HepG2 (cell line): Measurements from ENCODE around the gene MYO9A. TPM values are rescaled to one million over a fixed set of nuclear protein-coding genes. Genes with fewer than 3 reads are reported as not detected.

Source experiments
- ATAC-seq: fragments of 200-7000 bp; cut with Tn5 transposase; 3 replicates; pipeline ENCODE4 v1.9.1; 2020; ENCODE audit warnings: mild to moderate bottlenecking, moderate library complexity
- BruUV-seq: library from RNA; stranded (reverse); fragments of 400-500 nt; replicated peaks from 2 replicates; lab custom pipeline; 2021; lab: Mats Ljungman, UMichigan
- CTCF ChIA-PET: fragments of 300-600 bp; formaldehyde crosslinking; extraction: SDS; loops from one replicate; lab custom pipeline; 2021; ENCODE audit warnings: low total read pairs, inconsistent platforms, low intra/inter-chr PET ratio; lab: Yijun Ruan, JAX
- POLR2A ChIA-PET: fragments of 350-600 bp; sonication (Branson Sonifier 250); formaldehyde crosslinking; loops from one replicate; lab custom pipeline; 2020; ENCODE audit warnings: antibody characterized with exemption, inconsistent platforms; lab: Yijun Ruan, JAX
- DNase-seq: peaks from one replicate; pipeline ENCODE4 v3.0.0-alpha.2; 2015; ENCODE audit warnings: low spot score
- FAIRE-seq: peaks from 3 replicates; lab custom pipeline; 2011; peaks lifted over from hg19 to GRCh38; lab: Jason Lieb, UNC
- H2AFZ ChIP-seq: one replicate; pipeline ENCODE4 v1.6.1; 2011; ENCODE audit warnings: low read length, inconsistent platforms
- H3K27ac ChIP-seq: fragments of 300-600 bp; 3 replicates; pipeline ENCODE4 v1.8.0; 2011; ENCODE audit warnings: mixed run types, mild to moderate bottlenecking, mixed read lengths, low read length, inconsistent platforms; ENCODE audit not compliant: insufficient read depth; ENCODE audit errors: extremely low read length
- H3K27me3 ChIP-seq, 2 experiments: fragments of 200-600 bp in 1 of 2; 2 replicates in 1 of 2; 3 replicates in 1 of 2; pipeline versions ENCODE4 v1.6.0 to v1.8.0; 2011; ENCODE audit warnings: low read length in 2 of 2, mild to moderate bottlenecking in 2 of 2, moderate library complexity in 2 of 2, inconsistent platforms in 1 of 2; ENCODE audit not compliant: insufficient read depth in 2 of 2, control insufficient read depth in 1 of 2
- H3K36me3 ChIP-seq, 2 experiments: fragments of 200-600 bp in 1 of 2; replicated peaks in 1 of 2; 2 replicates in 1 of 2; 3 replicates in 1 of 2; pipeline versions ENCODE4 v1.5.1 to v1.8.0; 2011; ENCODE audit warnings: low read length in 2 of 2, inconsistent platforms in 1 of 2; ENCODE audit not compliant: insufficient read depth in 2 of 2, control insufficient read depth in 1 of 2
- H3K4me1 ChIP-seq: 2 replicates; pipeline ENCODE4 v1.5.1; 2012; ENCODE audit warnings: low read length, inconsistent platforms; ENCODE audit not compliant: insufficient read depth
- H3K4me2 ChIP-seq: 2 replicates; pipeline ENCODE4 v1.6.0; 2011; ENCODE audit warnings: low read depth, low read length, inconsistent platforms
- H3K4me3 ChIP-seq, 3 experiments: fragments of 200-600 bp in 1 of 3; sonication (generic), shearing (Covaris generic) in 1 of 3; replicated peaks in 1 of 3; 2 replicates each; pipeline ENCODE4 v1.5.1; 2011 to 2016; ENCODE audit warnings: low read length in 3 of 3, inconsistent platforms in 2 of 3, low read depth in 2 of 3, mild to moderate bottlenecking in 2 of 3, control low read depth in 1 of 3, mixed read lengths in 1 of 3; ENCODE audit not compliant: insufficient read depth in 1 of 3
- H3K79me2 ChIP-seq: one replicate; pipeline ENCODE4 v1.6.1; 2011; ENCODE audit warnings: low read length, inconsistent platforms; ENCODE audit not compliant: insufficient read depth
- H3K9ac ChIP-seq: 2 replicates; pipeline ENCODE4 v1.6.0; 2011; ENCODE audit warnings: mild to moderate bottlenecking, low read depth, low read length, inconsistent platforms; ENCODE audit not compliant: insufficient read depth
- H3K9me3 ChIP-seq: 2 replicates; pipeline ENCODE4 v1.5.1; 2012; ENCODE audit warnings: mild to moderate bottlenecking, low read length
- H4K20me1 ChIP-seq: 2 replicates; pipeline ENCODE4 v1.6.0; 2011; ENCODE audit warnings: inconsistent platforms, mild to moderate bottlenecking, low read length, moderate library complexity; ENCODE audit not compliant: insufficient read depth
- DMTF1 ChIP-seq: sonication (generic); formaldehyde crosslinking; IDR thresholded peaks from 2 replicates; pipeline ENCODE4 v1.4.0; 2020; ENCODE audit warnings: mild to moderate bottlenecking, missing genetic modification reagents
- MAFK ChIP-seq, 2 experiments: IDR thresholded peaks in 1 of 2; conservative IDR thresholded peaks in 1 of 2; 2 replicates each; pipeline ENCODE4 v1.6.1; 2011; ENCODE audit warnings: improper control_type of control experiment in 2 of 2, low read length in 2 of 2
- MATR3 ChIP-seq: sonication (generic); formaldehyde crosslinking; IDR thresholded peaks from 2 replicates; pipeline ENCODE4 v1.4.0; 2020; ENCODE audit warnings: missing genetic modification reagents
- NR3C1 ChIP-seq: sonication (generic); formaldehyde crosslinking; IDR thresholded peaks from 2 replicates; pipeline ENCODE4 v1.4.0; 2020; ENCODE audit warnings: missing genetic modification reagents
- PLSCR1 ChIP-seq: sonication (generic); formaldehyde crosslinking; IDR thresholded peaks from 2 replicates; pipeline ENCODE4 v1.5.0; 2020; ENCODE audit warnings: missing genetic modification reagents, mild to moderate bottlenecking, borderline replicate concordance
- ZNF513 ChIP-seq: sonication (generic); formaldehyde crosslinking; conservative IDR thresholded peaks from 2 replicates; pipeline ENCODE4 v1.5.0; 2020; ENCODE audit warnings: missing genetic modification reagents
- ZNF589 ChIP-seq: sonication (generic); formaldehyde crosslinking; conservative IDR thresholded peaks from 2 replicates; pipeline ENCODE4 v1.8.0; 2022; ENCODE audit warnings: mild to moderate bottlenecking, moderate library complexity, missing genetic modification reagents
- ZNF670 ChIP-seq: sonication (generic); formaldehyde crosslinking; IDR thresholded peaks from 2 replicates; pipeline ENCODE4 v1.8.0; 2022; ENCODE audit warnings: mild to moderate bottlenecking, missing genetic modification reagents, borderline replicate concordance
- WGBS: methylation state at CpG from one replicate; pipeline ENCODE4 v1.1.6; 2017; ENCODE audit warnings: low lambda C conversion rate; 5-methylcytosine and 5-hydroxymethylcytosine counted together
- in situ Hi-C: cut with HindIII; loops from 2 replicates; pipeline ENCODE4 v1.10.0; 2017; ENCODE audit warnings: low pct_unique_long_range_greater_than_20kb; ENCODE audit not compliant: extremely low pct_ligation_motif_present
- intact Hi-C: fragments of 100-400 bp; cut with micrococcal nuclease; formaldehyde crosslinking; loops from one replicate; pipeline ENCODE4 v1.10.0; 2022; ENCODE audit not compliant: unreplicated experiment
- polyA plus RNA-seq, 8 experiments: library from polyadenylated mRNA; depleted of rRNA in 3 of 8; stranded (reverse) in 7 of 8; unstranded in 1 of 8; fragments of >200 nt; fragmentation: Illumina TruSeq in 4 of 8; extraction: Trizol in 4 of 8; gene quantifications; 2 replicates each; pipeline versions ENCODE4 v1.2.1 to v1.2.3, GENCODE V29; 2011 to 2016; ENCODE audit warnings: low read depth in 4 of 8, missing spikeins in 1 of 8, mixed read lengths in 1 of 8; ENCODE audit not compliant: insufficient read depth in 1 of 8
- total RNA-seq, 5 experiments: library from RNA; depleted of rRNA; stranded (reverse); fragments of >200 nt; fragmentation: Illumina TruSeq; extraction: Trizol; gene quantifications; 2 replicates each; pipeline ENCODE4 v1.2.3, GENCODE V29; 2016; ENCODE audit warnings: low read depth in 1 of 5

MYO9A gene
- total and polyA plus RNA-seq, 2 of the 13 experiments (the other 11 are each of a cell fraction or from before 2014, with no cell fraction given) = 4.8 to 15.3 TPM

- TF ChIP-seq ZNF513 (no peak), NR3C1 (CRISPR knock-in tag) (no peak)
Observed at GRCh38 chr15:71932689-71933088, 185.3 kb downstream of the MYO9A start (continued).

GRCh38 chr15:71931261-71931660, 186.7 kb downstream of the MYO9A start:
- no peak overlapping the region for H3K27ac ChIP-seq
- in situ Hi-C loops (no loop called here), intact Hi-C loops (no loop called here)
- no peak overlapping the region for H3K9ac ChIP-seq
- FAIRE-seq = no peak
- no peak overlapping the region for H3K4me2 ChIP-seq
- no peak for ATAC-seq
- H3K27me3 ChIP-seq = no peaks in the 10 kb centered on the region
- no TSS peak for BruUV-seq
- CTCF ChIA-PET = no interaction called here
- no peaks in the 10 kb centered on the region for H3K79me2 ChIP-seq
- 94% methylated on average over 1 of the region's 1 CpG for WGBS
- POLR2A ChIA-PET = no interaction called here
- no peak overlapping the region for H3K4me3 ChIP-seq
- TF ChIP-seq DMTF1 (CRISPR knock-in tag) = no peak
- TF ChIP-seq ZNF589 (CRISPR knock-in tag) = no peak
- TF ChIP-seq PLSCR1 (CRISPR knock-in tag) = no peak
- TF ChIP-seq ZNF670 (CRISPR knock-in tag) = no peak
- no peak for TF ChIP-seq MATR3
- TF ChIP-seq MAFK (conservative IDR thresholded peaks at IDR 0.05 in 1 of 2, IDR thresholded peaks at IDR 0.05 in 1 of 2; ENCODE audit: low read length in 2 of 2) = no peak
- no peaks in the 10 kb centered on the region for H4K20me1 ChIP-seq
- H3K36me3 ChIP-seq = no peaks in the 10 kb centered on the region
- H3K4me1 ChIP-seq = no peaks in the 10 kb centered on the region
- no peak for DNase-seq
- H2AFZ ChIP-seq = no peak overlapping the region
- H3K9me3 ChIP-seq = peaks cover 17% of the 10 kb centered on the region; the same call in 1 of the 2 replicates
